ENCODE results near the gene EFNA1.

EFNA1 gene

DNA sequence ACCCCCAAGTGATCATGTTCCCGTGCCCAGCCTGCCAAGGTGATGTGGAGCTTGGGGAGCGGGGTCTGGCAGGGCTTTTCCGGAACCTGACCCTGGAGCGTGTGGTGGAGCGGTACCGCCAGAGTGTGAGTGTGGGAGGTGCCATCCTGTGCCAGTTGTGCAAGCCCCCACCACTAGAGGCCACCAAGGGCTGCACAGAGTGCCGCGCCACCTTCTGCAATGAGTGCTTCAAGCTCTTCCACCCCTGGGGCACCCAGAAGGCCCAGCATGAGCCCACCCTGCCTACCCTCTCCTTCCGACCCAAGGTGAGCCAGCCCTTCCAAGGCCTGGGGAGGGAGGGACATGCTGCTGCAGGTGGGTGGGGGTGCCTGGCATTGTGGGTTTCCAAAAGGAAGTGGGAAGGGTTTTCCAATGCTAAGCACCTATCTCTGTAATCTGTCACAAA, 48.3 kb downstream of the EFNA1 start (continued):
- TF ChIP-seq, protein P1, sequence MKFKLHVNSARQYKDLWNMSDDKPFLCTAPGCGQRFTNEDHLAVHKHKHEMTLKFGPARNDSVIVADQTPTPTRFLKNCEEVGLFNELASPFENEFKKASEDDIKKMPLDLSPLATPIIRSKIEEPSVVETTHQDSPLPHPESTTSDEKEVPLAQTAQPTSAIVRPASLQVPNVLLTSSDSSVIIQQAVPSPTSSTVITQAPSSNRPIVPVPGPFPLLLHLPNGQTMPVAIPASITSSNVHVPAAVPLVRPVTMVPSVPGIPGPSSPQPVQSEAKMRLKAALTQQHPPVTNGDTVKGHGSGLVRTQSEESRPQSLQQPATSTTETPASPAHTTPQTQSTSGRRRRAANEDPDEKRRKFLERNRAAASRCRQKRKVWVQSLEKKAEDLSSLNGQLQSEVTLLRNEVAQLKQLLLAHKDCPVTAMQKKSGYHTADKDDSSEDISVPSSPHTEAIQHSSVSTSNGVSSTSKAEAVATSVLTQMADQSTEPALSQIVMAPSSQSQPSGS (tag by site-specific recombination; IDR thresholded peaks at IDR 0.05; ENCODE audit: low read depth) = no peak
- TF ChIP-seq ZIC2 (tag by site-specific recombination; IDR thresholded peaks at IDR 0.05) = no peak
- TF ChIP-seq, protein P2, sequence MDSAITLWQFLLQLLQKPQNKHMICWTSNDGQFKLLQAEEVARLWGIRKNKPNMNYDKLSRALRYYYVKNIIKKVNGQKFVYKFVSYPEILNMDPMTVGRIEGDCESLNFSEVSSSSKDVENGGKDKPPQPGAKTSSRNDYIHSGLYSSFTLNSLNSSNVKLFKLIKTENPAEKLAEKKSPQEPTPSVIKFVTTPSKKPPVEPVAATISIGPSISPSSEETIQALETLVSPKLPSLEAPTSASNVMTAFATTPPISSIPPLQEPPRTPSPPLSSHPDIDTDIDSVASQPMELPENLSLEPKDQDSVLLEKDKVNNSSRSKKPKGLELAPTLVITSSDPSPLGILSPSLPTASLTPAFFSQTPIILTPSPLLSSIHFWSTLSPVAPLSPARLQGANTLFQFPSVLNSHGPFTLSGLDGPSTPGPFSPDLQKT (IDR thresholded peaks at IDR 0.05; ENCODE audit: borderline replicate concordance, low read depth, low read length) = no peak
- TF ChIP-seq, protein P3, sequence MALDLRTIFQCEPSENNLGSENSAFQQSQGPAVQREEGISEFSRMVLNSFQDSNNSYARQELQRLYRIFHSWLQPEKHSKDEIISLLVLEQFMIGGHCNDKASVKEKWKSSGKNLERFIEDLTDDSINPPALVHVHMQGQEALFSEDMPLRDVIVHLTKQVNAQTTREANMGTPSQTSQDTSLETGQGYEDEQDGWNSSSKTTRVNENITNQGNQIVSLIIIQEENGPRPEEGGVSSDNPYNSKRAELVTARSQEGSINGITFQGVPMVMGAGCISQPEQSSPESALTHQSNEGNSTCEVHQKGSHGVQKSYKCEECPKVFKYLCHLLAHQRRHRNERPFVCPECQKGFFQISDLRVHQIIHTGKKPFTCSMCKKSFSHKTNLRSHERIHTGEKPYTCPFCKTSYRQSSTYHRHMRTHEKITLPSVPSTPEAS (tag by site-specific recombination; IDR thresholded peaks at IDR 0.05) = no peak
- TF ChIP-seq TRIM28 (IDR thresholded peaks at IDR 0.05; ENCODE audit: borderline replicate concordance, low read length) = no peak
- TF ChIP-seq ZXDB (tag by site-specific recombination; IDR thresholded peaks at IDR 0.05) = no peak
- no peak for TF ChIP-seq ZBTB8A (tag by site-specific recombination; IDR thresholded peaks at IDR 0.05)
- no peak for TF ChIP-seq ZNF175 (tag by site-specific recombination; IDR thresholded peaks at IDR 0.05)
- TF ChIP-seq ZNF624 (tag by site-specific recombination; IDR thresholded peaks at IDR 0.05) = no peak
- TF ChIP-seq GLIS2 (tag by site-specific recombination; IDR thresholded peaks at IDR 0.05) = 0 out of 2 replicates have a peak, but pooled peaks have one; percentile 23
- TF ChIP-seq, protein P4, sequence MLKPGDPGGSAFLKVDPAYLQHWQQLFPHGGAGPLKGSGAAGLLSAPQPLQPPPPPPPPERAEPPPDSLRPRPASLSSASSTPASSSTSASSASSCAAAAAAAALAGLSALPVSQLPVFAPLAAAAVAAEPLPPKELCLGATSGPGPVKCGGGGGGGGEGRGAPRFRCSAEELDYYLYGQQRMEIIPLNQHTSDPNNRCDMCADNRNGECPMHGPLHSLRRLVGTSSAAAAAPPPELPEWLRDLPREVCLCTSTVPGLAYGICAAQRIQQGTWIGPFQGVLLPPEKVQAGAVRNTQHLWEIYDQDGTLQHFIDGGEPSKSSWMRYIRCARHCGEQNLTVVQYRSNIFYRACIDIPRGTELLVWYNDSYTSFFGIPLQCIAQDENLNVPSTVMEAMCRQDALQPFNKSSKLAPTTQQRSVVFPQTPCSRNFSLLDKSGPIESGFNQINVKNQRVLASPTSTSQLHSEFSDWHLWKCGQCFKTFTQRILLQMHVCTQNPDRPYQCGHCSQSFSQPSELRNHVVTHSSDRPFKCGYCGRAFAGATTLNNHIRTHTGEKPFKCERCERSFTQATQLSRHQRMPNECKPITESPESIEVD (tag by site-specific recombination; IDR thresholded peaks at IDR 0.05) = no peak
- 0 out of 2 replicates have a peak, but pooled peaks have one; percentile 18 for TF ChIP-seq ZNF600 (tag by site-specific recombination; IDR thresholded peaks at IDR 0.05)
- TF ChIP-seq, protein P5, sequence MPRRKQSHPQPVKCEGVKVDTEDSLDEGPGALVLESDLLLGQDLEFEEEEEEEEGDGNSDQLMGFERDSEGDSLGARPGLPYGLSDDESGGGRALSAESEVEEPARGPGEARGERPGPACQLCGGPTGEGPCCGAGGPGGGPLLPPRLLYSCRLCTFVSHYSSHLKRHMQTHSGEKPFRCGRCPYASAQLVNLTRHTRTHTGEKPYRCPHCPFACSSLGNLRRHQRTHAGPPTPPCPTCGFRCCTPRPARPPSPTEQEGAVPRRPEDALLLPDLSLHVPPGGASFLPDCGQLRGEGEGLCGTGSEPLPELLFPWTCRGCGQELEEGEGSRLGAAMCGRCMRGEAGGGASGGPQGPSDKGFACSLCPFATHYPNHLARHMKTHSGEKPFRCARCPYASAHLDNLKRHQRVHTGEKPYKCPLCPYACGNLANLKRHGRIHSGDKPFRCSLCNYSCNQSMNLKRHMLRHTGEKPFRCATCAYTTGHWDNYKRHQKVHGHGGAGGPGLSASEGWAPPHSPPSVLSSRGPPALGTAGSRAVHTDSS (tag by site-specific recombination; IDR thresholded peaks at IDR 0.05) = no peak
- no peak for TF ChIP-seq ZNF544 (tag by site-specific recombination; IDR thresholded peaks at IDR 0.05)

DNA sequence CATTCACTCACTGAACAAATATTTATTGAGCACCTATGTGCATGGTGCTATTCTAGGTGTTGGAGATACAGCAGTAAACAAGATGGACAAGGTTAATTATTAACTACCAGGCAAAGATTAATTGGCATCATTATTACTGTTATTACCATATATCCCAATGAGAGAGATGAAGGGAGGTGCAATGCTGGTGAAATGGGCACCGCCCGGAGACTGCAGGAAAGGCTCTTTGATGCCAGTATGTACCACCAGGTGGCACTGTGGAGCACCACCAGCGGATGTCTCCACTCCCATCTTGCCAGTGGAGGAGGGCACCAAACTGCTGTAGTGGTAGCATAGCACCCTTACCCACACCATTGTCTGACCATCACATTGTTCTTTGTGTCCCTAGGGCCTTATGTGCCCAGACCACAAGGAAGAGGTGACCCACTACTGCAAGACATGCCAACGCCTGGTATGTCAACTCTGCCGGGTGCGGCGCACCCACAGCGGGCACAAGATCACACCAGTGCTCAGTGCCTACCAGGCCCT, 48.9 kb downstream of the EFNA1 start:
- Histone ChIP-seq H3K4me3 (ENCODE audit: low read depth, low read length) (no peak overlapping the region), H3K27ac (ENCODE audit: extremely low read depth, low read depth, low read length) (no peak overlapping the region), H3K36me3 (ENCODE audit: control insufficient read depth in 2 of 2, insufficient read depth in 1 of 2, low read length in 2 of 2) (peaks cover 2 to 3% of the 10 kb centered on the region in 2 experiments; a peak in 2 of 3 replicates), H3K9me3 (ENCODE audit: control insufficient read depth, insufficient read depth, low read depth, low read length) (no peaks in the 10 kb centered on the region), H3K4me1 (ENCODE audit: control insufficient read depth, insufficient read depth, low read length) (no peaks in the 10 kb centered on the region)
- ChIA-PET CTCF (interaction anchor here (0.7 to 4.3 kb wide), 7 partner anchors 17 to 1827 kb away, joined by 3 to 49 read pairs (median 4); partner anchors contain the start of gene THBS3), POLR2A (interaction anchor here (1.0 to 1.6 kb wide), 4 partner anchors 17 to 146 kb away, joined by 3 to 11 read pairs (median 4); no protein-coding TSS in a partner anchor)
- TF ChIP-seq ZNF133 (tag by site-specific recombination; IDR thresholded peaks at IDR 0.05) (0 out of 2 replicates have a peak, but pooled peaks have one; percentile 19), ZNF324 (tag by site-specific recombination; IDR thresholded peaks at IDR 0.05) (no peak), ZNF2 (tag by site-specific recombination; IDR thresholded peaks at IDR 0.05) (0 out of 2 replicates have a peak, but pooled peaks have one; percentile 27), KLF8 (tag by site-specific recombination; IDR thresholded peaks at IDR 0.05) (no peak; the same call in 1 of the 2 replicates), ZNF544 (tag by site-specific recombination; IDR thresholded peaks at IDR 0.05) (no peak), ZNF341 (tag by site-specific recombination; IDR thresholded peaks at IDR 0.05; ENCODE audit: low read depth) (peak; percentile 59), ZNF664 (tag by site-specific recombination; IDR thresholded peaks at IDR 0.05) (peak; percentile 85)
- TF ChIP-seq, protein P6, sequence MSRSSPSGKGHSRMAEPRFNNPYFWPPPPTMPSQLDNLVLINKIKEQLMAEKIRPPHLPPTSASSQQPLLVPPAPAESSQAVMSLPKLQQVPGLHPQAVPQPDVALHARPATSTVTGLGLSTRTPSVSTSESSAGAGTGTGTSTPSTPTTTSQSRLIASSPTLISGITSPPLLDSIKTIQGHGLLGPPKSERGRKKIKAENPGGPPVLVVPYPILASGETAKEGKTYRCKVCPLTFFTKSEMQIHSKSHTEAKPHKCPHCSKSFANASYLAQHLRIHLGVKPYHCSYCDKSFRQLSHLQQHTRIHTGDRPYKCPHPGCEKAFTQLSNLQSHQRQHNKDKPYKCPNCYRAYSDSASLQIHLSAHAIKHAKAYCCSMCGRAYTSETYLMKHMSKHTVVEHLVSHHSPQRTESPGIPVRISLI (tag by site-specific recombination; IDR thresholded peaks at IDR 0.05) = no peak
- TF ChIP-seq, protein P7, sequence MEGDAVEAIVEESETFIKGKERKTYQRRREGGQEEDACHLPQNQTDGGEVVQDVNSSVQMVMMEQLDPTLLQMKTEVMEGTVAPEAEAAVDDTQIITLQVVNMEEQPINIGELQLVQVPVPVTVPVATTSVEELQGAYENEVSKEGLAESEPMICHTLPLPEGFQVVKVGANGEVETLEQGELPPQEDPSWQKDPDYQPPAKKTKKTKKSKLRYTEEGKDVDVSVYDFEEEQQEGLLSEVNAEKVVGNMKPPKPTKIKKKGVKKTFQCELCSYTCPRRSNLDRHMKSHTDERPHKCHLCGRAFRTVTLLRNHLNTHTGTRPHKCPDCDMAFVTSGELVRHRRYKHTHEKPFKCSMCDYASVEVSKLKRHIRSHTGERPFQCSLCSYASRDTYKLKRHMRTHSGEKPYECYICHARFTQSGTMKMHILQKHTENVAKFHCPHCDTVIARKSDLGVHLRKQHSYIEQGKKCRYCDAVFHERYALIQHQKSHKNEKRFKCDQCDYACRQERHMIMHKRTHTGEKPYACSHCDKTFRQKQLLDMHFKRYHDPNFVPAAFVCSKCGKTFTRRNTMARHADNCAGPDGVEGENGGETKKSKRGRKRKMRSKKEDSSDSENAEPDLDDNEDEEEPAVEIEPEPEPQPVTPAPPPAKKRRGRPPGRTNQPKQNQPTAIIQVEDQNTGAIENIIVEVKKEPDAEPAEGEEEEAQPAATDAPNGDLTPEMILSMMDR (tag by site-specific recombination; IDR thresholded peaks at IDR 0.05) = peak; percentile 90
- TF ChIP-seq, protein P8, sequence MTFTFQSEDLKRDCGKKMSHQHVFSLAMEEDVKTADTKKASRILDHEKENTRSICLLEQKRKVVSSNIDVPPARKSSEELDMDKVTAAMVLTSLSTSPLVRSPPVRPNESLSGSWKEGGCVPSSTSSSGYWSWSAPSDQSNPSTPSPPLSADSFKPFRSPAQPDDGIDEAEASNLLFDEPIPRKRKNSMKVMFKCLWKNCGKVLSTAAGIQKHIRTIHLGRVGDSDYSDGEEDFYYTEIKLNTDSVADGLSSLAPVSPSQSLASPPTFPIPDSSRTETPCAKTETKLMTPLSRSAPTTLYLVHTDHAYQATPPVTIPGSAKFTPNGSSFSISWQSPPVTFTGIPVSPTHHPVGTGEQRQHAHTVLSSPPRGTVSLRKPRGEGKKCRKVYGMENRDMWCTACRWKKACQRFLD (tag by site-specific recombination; IDR thresholded peaks at IDR 0.05) = no peak

Data from HEK293 (cell line).